Measurements from ENCODE around the gene ATP7B.

Gene ATP7B

GRCh38 chr13:51943721-51944120 is 67.5 kb downstream of the ATP7B start:
- no peak for DNase-seq

DNA sequence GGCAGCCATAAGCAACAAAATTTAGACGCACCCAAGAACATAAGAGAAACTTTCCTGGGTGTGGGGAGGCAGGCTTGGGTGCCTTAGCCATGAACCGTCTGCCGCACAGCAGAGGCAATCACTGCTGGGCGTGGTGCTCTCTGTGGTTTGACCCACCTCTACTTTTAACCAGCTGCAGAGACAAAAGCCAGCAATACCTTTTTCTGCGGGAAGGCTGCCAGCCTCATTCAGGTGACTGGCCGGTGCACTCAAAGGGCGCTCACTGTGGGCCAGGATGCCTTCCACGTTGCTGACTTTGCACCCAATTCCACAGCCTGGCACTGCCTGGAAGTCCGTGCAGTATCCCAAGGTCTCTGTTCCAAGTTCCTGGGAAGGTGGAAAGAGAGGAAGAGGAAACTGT is 69.1 kb downstream of the ATP7B start:
- DNase-seq, result no peak

GRCh38 chr13:51938454-51938853 is 72.8 kb downstream of the ATP7B start:
- no peak for DNase-seq

DNA sequence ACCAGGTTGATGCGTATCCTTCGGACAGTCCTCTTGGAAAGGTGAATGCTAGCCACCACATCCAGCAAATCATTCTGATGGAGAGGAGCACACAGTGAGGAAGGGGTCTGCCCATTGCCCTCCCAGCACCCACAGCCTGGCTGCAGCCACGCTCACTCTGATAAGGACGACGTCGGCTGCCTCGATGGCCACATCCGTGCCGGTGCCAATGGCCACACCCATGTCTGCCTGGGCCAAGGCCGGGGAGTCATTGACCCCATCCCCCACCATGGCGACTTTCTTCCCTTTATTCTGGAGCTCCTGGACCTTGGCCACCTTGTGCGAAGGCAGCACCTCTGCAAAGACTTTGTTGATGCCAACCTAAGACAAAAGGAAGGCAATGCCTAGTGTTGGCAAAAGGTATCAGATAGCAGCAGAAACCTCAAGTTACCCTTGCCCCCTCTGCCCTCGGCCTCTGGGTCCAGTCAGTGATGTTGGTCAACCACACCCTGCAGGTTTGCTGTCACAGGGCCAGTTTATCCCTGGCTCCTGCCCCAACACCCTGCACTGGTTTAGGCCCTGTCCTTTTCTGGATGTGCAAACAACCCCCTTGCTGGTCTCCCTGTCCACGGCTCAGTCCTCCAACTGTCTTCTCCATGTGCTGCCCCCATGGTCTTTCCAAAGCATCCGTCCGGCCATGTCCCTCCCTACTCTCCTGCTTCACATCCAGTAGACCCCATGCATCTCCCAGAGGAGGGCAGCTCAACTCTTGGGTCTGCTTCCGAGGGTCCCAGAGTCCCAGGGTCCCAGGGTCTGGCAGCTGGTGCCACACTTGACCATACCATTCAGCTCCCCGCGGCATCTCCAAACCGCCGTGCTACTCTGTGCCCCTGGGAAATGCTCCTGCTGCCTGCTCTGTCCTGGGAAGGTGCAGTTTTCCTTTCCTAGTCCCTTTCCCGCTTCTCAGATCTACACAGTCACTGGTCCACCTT is 73.6 kb downstream of the ATP7B start:
- DNase-seq, result no peak

- DNase-seq, result no peak
These were observed 75.7 kb downstream of the ATP7B start for GRCh38 chr13:51935326-51936171.

DNA sequence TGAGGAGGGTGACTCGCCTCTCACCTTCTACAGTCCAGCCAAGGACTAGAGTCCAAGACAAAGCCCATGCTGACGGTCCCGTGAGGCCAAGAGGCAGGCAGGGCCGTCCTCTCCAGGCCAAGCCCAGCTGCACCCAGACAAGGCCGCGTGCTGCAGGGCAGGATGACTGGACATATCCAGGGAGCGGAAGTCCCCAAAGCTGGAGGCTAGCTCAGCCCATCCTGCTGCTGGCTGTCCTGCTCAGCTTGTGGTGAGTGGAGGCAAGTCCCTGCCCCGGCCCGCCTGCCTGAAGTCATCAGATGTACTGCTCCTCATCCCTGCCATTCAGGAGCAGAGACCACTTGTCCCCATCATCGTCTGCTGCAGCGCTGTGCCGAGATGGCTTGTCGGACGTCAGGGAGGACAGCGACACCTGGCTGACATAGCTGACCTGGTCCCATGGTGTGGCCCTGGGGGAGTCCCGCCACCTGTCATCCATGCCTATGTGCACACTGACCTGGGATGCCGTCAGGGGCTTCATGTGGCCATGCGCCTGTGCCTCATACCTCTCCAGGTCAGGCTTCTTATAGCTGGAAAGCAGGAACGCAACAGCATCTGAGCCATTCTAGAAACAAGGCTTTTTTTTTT is 76.7 kb downstream of the ATP7B start:
- DNase-seq, result no peak

DNA sequence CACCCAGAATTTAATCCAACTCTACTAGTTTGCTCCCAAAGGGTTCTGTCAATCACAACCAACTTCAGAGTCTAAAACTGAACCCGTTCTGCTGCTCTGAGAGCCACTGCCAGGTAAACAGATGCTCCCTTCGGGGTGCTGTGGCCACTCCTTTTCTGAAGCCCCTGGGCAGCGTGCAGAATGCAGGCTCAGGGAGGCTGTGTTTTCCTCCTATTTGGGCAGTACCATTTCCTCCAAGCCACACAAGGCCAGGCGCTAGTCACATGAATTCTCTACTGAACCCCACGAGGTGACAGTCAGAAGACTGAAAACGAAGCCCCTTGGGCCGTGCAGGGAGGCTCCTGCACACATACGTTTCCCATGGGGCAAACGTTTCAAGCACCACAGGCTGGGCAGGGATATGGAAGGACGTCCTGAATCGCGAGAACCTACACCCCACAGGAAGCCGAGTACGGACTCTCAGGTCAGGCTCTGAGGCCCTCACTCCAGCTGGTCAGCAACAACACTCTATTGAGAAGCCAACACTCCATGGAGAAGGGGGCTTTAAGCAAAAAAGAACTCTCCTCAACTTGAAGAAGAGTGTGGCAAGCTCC is 77.7 kb downstream of the ATP7B start:
- no peak for DNase-seq

- no peak for DNase-seq
These were observed 79.0 kb downstream of the ATP7B start for GRCh38 chr13:51932231-51932630.

GRCh38 chr13:51931606-51932005 is 79.6 kb downstream of the ATP7B start:
- no peak for DNase-seq

GRCh38 chr13:51929699-51930098 is 81.6 kb downstream of the ATP7B start:
- DNase-seq, result no peak

- DNase-seq, result no peak
These were observed 83.0 kb downstream of the ATP7B start for GRCh38 chr13:51928231-51928630.

DNA sequence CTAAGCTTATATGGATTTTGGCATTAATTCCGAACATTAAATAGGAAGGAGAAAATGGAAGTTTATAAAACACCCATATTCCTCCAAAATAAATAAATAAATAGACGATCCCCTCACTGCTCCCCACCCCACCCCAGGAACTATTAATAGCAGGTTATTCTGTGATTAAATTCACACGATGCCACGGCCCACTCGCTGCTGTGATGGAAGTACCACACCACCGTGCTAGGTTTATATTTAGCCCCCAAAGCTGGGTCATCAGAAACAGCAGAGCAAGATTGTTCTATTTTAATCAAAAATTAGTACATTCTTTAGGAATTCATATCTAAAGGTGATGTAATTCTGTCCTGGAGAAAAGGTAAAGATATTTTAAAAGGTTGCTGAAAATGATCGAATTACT is 84.1 kb downstream of the ATP7B start:
- no peak for DNase-seq

DNA sequence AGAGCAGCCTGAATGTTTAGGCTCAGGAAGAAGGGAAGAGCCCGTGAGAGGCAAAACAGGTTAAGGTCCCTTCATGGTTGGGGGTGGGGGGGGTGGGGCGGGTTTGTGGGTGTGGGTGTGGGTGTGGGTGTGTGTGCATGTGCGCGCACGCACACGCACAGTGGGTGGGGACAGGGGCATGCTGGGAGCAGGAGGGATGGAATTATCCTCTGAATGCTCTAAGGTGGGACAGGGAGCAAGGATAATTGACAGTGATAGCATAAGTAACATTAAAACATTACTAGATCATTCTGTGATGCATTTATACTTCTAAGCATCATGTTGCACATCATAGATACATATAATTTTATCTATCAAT is 84.7 kb downstream of the ATP7B start:
- no peak for DNase-seq

DNA sequence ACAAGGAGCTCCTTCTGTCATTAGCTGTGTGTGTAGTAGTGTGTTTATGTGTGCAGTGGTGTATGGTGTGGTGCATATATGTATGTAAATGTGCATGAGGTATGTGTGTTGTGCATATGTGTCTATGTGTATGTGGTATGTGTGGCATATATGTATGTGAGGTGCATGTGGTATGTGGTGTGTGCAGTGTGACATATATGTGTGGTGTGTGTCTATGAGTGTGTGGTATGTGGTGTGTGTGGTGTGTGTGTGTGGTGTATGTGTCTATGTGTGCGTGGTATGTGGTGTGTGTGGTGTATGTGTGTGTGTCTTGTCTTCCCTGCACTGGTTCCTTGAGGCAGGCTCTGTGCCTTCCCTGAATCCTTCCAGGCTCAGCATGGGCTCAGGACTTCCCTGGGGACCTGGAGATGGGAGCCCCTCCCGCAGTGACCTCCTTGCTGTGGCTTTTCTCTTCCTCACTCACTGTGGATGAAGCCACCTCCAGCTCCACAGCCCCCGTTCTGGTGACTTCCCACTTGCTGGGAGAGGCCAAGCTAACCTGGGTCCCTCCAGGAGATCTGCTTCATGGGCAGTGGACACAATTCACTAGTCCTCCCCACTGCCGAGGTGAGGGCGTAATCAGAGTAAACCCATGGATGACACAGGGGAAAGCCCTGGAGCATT is 85.3 kb downstream of the ATP7B start:
- DNase-seq, result no peak

DNA sequence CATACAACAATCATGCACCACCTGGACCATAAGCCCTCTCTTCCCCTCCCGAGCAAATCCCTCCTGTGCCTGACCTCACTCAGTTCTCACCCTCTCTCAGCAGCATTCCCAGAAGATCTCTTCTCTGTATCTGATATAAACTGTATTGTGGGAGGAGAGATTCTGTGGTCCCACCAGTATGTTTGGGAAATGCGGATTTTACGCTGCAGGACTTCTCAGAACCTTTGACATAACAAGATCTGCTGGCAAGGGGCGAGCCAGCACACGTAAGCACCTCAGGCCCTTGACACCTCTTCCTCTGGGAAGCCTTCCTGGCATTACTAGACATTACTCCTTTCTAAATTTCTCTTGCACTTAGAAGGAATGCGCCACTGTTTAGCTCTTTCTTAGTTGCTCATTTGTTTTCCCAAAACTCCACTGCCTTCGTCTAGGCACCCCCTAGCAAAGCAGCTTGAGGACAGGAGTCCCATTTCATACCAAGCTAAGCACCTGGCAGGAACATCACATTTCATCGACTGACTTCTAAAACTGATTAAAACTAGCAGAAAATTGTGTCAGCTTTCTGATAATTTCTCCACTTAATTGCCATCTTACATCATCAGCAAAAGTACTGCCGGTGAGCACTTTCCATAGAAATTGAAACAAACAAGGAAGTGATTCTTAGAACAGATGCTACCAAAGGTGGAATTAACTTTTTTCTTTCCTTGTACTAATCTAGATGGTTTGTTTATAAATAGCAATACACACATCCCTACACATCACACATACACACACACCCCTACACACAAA is 86.3 kb downstream of the ATP7B start:
- DNase-seq, result no peak

GRCh38 chr13:51923983-51924539 is 87.2 kb downstream of the ATP7B start:
- no peak for DNase-seq

GRCh38 chr13:51922771-51923480 is 88.3 kb downstream of the ATP7B start:
- no peak for DNase-seq

- DNase-seq, result no peak
These were observed 89.2 kb downstream of the ATP7B start for GRCh38 chr13:51921790-51922740.

DNA sequence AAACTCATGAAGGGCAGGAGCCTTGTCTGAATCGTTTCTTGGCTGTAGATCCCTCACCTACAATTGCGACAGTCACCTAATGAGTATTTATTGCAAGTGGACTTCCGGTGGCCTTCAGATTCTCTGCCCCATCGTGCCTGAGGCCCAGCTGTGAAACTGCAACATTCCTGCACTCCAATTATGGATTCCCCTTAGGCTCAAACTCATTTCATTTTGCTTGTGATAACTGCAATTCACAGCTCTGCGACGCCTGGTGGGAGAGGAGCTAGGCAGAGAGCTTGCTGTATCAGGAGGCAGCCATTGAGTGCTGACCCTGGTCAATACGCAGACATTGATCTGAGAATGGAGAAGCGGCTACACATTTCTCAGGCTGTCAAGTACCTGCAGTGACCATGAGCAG is 90.5 kb downstream of the ATP7B start:
- DNase-seq, result no peak

Data from activated T-cell treated with anti-CD3 and anti-CD28 coated beads for 4 hours (primary cell).